SK-N-SH treated with all-trans-retinoic acid at 6 μM for 48 hours (cell line): ENCODE data around the gene PRSS33.

Source experiments
- BACH2 ChIP-seq: fragments of 250-450 bp; sonication (Bioruptor Pico); IDR thresholded peaks from 2 replicates; pipeline ENCODE4 v1.9.0; 2021; ENCODE audit warnings: mild to moderate bottlenecking, borderline replicate concordance
- CSDC2 ChIP-seq: fragments of 250-450 bp; sonication (Bioruptor Pico); IDR thresholded peaks from 2 replicates; pipeline ENCODE4 v1.5.0; 2020; ENCODE audit warnings: mild to moderate bottlenecking, moderate library complexity
- OSR1 ChIP-seq: fragments of 250-450 bp; sonication (Bioruptor Pico); IDR thresholded peaks from 2 replicates; pipeline ENCODE4 v1.8.0; 2022; ENCODE audit warnings: moderate library complexity, mild to moderate bottlenecking, inconsistent platforms
- PPARA ChIP-seq: fragments of 250-450 bp; sonication (Bioruptor Pico); IDR thresholded peaks from 2 replicates; pipeline ENCODE4 v1.5.0; 2020; ENCODE audit warnings: mild to moderate bottlenecking, borderline replicate concordance
- RARB ChIP-seq: fragments of 250-450 bp; sonication (Bioruptor Pico); IDR thresholded peaks from 2 replicates; pipeline ENCODE4 v1.8.0; 2021; ENCODE audit warnings: mild to moderate bottlenecking, moderate library complexity
- SNAI2 ChIP-seq: fragments of 250-450 bp; sonication (Bioruptor Pico); IDR thresholded peaks from 2 replicates; pipeline ENCODE4 v1.5.0; 2020; ENCODE audit warnings: mild to moderate bottlenecking, moderate library complexity
- TOX ChIP-seq: fragments of 250-450 bp; sonication (Bioruptor Pico); IDR thresholded peaks from 2 replicates; pipeline ENCODE4 v1.8.0; 2021; ENCODE audit warnings: mild to moderate bottlenecking, moderate library complexity, borderline replicate concordance
- TF ChIP-seq, protein P1 (sequence below): fragments of 250-450 bp; sonication (Bioruptor Pico); IDR thresholded peaks from 2 replicates; pipeline ENCODE4 v1.5.1; 2021; ENCODE audit warnings: mild to moderate bottlenecking, moderate library complexity
- TF ChIP-seq, protein P2 (sequence below): fragments of 250-450 bp; sonication (Bioruptor Pico); IDR thresholded peaks from 2 replicates; pipeline ENCODE4 v1.5.1; 2020; ENCODE audit warnings: low read depth, mild to moderate bottlenecking, moderate library complexity
- TF ChIP-seq, protein P3 (sequence below): fragments of 250-450 bp; sonication (Bioruptor Pico); IDR thresholded peaks from 2 replicates; pipeline ENCODE4 v1.5.0; 2020; ENCODE audit warnings: mild to moderate bottlenecking, moderate library complexity

DNA sequence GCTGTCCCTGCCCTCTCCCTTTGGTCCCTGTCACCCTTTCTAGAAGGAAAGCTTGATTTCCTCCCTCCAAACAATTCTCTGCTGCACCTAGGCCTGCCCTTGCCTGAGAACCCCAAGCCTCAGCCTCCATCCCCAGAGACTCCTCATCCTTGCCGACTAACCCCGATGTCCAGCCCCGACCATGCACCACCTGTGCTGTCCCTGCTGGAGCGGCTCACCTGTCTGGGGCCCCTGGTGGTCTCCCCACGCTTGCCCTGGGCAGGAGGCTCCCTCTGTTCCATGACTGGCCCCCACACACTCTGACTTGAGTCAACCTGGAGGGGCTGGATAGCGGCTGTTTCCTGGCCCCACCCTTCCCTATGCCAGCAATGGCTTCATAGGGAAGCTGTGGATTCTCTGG is 46.9 kb downstream of the PRSS33 start:
- TF ChIP-seq PPARA (CRISPR knock-in tag): no peak
- TF ChIP-seq, protein P1, sequence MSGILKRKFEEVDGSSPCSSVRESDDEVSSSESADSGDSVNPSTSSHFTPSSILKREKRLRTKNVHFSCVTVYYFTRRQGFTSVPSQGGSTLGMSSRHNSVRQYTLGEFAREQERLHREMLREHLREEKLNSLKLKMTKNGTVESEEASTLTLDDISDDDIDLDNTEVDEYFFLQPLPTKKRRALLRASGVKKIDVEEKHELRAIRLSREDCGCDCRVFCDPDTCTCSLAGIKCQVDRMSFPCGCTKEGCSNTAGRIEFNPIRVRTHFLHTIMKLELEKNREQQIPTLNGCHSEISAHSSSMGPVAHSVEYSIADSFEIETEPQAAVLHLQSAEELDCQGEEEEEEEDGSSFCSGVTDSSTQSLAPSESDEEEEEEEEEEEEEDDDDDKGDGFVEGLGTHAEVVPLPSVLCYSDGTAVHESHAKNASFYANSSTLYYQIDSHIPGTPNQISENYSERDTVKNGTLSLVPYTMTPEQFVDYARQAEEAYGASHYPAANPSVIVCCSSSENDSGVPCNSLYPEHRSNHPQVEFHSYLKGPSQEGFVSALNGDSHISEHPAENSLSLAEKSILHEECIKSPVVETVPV (CRISPR knock-in tag): no peak
- TF ChIP-seq TOX (CRISPR knock-in tag): no peak
- no peak for TF ChIP-seq BACH2
- TF ChIP-seq, protein P2, sequence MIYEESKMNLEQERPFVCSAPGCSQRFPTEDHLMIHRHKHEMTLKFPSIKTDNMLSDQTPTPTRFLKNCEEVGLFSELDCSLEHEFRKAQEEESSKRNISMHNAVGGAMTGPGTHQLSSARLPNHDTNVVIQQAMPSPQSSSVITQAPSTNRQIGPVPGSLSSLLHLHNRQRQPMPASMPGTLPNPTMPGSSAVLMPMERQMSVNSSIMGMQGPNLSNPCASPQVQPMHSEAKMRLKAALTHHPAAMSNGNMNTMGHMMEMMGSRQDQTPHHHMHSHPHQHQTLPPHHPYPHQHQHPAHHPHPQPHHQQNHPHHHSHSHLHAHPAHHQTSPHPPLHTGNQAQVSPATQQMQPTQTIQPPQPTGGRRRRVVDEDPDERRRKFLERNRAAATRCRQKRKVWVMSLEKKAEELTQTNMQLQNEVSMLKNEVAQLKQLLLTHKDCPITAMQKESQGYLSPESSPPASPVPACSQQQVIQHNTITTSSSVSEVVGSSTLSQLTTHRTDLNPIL (CRISPR knock-in tag): no peak
- TF ChIP-seq, protein P3, sequence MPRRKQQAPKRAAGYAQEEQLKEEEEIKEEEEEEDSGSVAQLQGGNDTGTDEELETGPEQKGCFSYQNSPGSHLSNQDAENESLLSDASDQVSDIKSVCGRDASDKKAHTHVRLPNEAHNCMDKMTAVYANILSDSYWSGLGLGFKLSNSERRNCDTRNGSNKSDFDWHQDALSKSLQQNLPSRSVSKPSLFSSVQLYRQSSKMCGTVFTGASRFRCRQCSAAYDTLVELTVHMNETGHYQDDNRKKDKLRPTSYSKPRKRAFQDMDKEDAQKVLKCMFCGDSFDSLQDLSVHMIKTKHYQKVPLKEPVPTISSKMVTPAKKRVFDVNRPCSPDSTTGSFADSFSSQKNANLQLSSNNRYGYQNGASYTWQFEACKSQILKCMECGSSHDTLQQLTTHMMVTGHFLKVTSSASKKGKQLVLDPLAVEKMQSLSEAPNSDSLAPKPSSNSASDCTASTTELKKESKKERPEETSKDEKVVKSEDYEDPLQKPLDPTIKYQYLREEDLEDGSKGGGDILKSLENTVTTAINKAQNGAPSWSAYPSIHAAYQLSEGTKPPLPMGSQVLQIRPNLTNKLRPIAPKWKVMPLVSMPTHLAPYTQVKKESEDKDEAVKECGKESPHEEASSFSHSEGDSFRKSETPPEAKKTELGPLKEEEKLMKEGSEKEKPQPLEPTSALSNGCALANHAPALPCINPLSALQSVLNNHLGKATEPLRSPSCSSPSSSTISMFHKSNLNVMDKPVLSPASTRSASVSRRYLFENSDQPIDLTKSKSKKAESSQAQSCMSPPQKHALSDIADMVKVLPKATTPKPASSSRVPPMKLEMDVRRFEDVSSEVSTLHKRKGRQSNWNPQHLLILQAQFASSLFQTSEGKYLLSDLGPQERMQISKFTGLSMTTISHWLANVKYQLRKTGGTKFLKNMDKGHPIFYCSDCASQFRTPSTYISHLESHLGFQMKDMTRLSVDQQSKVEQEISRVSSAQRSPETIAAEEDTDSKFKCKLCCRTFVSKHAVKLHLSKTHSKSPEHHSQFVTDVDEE: no peak
- TF ChIP-seq RARB (CRISPR knock-in tag): no peak
- TF ChIP-seq SNAI2 (CRISPR knock-in tag): no peak
- no peak for TF ChIP-seq OSR1
- no peak for TF ChIP-seq CSDC2
